Pons (tissue), 1 donor: ENCODE results near the gene KRT14.
A peak's percentile ranks its signal among the peaks of the same experiment; 100 is the strongest.
"Not testable (repeated sequence)": the region's sequence is repeated elsewhere in the genome, so short reads cannot be mapped to it uniquely, and the experiment has no call there.

Experiments
- DNase-seq: peaks from one replicate; pipeline ENCODE4 v3.0.0-alpha.2; 2016; ENCODE audit warnings: low spot score

Gene KRT14

DNA sequence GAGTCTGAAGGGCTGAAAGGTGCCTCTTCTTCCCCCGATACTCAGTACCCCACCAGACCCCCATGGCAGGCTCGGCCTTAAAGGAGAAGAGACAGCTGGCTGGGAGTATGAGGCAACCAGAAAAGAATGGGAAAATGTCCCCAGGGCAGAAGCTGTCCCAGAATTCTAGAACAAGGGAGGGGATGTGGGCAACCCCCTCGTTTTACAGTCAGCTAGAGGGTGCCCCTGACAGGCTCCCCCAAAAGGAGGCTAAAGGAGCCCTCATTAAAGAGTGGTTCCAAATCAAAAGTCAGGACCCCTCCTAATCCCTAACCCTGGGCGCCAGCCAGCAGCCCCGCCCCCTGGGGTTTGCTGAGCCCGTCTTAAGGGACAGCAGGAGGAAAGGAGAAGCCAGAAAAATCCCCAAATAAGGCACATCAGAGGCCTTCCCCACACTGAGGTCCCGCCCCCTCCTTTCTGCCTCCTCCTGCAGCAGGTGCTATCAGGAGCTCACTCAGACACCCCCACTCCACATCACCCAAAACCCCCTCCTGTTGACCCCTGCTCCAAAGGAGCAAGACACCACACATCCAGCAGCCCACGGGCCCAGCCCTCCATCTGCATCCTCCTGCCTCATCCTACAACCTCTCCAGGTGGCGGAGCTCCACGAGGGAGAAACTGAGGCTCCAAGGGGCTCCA, 36.6 kb upstream of the KRT14 start:
- DNase-seq: not testable (repeated sequence)

DNA sequence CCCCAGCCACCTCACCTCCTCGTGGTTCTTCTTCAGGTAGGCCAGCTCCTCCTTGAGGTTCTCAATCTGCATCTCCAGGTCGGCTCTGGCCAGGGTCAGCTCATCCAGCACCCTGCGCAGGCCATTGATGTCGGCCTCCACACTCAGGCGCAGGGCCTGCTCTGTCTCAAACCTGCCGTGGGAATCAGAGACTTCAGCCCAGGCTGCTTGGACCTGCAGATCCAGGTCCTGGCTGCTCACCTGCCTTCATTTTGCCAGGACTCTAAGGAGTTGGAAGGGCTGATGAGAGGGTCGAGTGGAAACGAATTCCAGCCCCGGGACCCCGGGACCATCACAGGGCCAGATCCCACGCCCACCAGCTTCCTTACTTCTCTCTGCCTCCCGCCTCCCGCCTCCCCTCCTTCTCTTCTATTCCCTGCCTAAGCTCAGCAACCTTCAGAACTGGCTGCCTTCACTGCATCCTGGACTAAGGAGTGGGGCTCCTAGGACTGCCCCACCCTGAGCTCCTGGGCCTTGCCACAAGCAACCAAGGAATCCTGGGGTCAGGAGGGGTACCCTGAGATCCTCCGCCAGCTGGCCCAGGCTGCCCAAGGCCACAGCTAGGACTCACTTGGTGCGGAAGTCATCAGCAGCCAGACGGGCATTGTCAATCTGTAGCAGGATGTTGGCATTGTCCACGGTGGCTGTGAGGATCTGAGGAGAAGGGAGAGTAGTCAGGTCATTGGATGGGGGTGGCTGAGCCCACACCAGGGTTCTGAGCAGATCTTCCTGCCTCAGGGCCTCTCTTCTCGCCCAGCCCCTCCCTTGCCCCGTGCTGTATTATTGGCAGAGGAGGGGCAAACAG, 35.9 kb upstream of the KRT14 start:
- not testable (repeated sequence) for DNase-seq

DNA sequence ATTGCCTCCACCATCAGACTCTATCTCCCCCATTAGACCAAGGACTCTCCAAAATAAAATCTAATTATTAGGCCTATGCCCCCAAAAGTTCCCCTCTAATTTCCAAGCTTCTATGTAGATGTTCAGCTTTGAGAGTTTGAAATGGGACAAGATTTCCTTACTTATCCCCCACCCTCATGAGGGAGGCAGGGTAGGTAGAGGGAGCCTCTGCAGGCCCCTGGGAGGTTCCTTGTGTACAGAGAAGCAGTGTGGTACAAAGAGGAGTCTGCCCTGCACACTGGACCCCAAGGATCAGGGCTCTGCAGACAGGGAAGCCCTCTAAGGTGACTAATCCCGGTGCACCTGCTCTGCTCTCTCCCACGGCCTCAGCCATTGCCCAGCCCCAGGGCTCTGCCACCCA, 35.2 kb upstream of the KRT14 start:
- no peak for DNase-seq

DNA sequence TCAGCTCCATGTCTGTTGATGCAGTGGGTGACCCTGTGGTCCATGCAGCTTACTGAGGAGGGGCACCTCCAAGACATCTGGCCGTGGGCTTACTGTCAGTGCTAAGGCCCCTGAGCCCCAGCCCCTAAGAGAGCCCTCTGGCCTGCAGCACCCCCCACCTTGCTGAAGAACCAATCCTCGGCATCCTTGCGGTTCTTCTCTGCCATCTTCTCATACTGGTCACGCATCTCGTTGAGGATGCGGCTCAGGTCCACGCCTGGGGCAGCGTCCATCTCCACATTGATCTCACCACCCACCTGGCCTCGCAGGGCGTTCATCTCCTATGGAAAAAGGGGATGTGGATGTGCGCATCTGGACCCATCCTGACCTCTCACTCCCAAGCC, 34.7 kb upstream of the KRT14 start:
- not testable (repeated sequence) for DNase-seq

DNA sequence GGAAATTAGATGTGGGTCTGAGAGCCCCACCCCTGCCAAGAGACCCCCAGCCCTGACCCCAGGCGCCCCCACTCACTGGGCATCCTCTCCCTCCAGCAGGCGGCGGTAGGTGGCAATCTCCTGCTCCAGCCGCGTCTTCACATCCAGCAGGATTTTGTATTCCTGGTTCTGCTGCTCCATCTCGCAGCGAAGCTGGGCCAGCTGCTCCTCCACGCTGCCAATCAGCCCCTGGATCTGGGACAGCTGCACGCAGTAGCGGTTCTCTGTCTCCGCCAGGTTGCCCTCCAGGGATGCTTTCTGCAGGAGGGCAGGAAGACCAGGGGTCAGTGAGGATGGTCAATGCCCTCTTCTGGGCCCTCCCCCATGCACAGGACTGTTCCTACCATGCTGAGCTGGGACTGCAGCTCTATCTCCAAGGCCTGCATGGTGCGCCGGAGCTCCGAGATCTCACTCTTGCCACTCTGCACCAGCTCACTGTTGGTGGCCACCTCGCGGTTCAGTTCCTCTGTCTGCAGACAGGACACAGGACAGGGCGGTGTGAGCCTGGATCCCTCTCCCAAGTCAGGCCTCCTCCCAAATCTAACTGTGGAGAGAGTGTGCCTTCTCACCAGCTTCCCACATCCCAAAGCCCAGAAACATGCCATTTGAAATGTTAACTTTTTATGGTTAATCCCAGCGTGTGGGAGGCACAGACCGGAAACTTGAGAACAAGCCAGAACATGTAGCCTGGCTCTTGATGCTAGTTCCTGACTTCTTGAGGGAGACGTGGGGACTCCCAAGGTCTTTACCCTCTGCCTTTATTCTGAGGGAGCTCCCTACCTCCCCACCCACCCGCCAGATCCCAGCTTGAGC, 34.1 kb upstream of the KRT14 start:
- no peak for DNase-seq

DNA sequence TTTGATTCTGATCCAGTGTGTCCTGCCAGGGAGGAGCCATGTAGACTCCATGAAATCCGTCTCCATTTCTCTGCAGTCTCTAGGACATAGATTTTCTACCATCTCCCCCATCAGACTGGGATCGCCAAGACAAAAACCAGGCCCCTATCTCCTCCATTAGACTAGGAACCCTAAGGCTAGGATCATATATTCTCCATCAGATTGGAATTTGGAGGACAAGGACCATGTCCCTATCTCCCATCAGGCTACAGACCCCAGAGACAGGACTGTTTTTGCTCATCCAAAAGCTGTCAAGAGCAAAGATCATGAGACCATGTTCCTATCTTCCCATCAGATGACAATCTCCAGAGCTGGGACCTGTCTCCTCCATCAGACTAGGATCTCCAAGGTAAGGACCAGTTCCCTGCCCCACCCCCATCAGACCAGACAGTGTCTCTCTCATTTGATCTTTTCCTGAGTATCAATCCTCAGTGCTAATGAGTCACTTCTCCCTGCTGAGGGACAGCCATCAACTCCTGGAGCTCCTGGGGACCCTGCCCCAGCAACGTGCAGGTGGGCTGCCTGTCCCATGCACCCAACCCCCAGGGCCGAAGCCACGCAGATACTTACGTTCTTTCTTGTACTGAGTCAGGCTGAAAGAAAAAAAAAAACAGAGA, 33.4 kb upstream of the KRT14 start:
- not testable (repeated sequence) for DNase-seq

DNA sequence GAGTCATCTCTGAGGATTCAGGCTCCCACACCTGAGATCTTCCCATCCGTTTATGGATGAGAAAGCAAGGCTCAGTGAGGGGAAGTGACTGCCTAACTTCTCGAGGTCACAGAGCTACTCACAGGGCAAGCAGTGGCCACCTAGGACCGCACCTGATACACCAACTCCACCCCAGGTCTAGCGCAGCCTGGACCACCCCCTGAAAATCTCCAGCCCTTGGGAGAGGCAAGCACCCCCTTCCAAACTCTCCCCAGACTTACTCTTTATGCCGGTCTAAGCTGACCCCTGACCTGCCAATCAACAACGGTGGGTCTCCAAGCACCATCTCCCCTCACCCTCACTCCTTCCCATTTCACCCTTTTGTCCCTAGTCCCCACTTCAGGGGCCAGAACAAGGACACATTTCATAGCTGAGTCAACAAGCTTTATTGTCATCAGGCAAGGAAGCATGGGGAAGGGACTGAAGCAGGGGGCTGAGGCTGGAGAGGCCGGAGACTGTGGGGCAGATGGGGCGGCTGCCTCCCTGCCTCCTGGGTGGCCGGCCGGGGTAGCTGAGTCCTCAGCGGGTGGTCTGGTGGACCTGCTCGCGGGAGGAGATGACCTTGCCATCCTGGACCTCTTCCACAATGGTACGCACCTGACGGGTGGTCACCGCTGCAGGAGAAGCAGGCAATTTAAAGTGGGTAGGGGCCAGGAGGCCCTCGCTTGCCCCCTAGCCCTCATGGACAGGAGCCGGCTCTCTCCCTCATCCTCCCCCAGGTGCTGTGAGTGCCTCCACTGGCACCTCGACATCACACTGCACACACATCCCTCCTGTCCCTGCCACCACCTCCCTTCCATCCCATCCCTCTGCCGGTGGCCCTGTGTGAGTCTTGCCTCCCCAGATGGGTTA, 32.6 kb upstream of the KRT14 start:
- no peak for DNase-seq

DNA sequence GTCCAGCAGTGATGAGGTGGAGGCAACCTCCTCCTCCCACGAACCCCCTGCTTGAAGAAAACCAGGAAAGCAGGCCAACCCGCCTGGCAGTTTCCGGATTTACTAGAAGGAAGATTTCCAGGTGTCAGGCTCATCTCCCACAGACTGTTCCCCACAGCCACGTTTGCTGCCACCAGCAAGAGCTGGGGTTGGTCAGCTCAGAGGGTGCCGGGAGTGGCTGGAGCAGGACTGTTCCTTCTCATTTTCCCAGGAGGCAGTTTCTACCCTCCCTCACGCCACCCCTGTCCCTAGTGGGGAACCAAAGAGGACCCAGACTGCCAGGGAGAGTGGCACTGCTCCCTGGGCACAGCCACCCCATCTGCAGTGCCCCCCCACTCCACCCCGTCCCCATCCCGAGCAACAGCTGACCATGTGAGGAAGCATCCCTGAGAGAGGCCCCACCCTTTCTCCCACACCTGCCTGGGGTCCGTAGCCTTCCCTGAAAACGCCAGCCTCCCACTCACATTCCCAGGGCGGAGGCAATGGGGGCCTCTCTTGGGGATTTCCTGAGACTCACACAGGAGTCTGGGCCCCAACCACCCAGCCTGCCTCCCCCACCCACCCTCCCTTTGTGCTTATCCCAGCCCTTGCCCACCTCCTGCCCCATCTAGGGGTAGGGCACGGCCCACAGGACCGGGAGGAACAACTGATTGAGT, 31.8 kb upstream of the KRT14 start:
- DNase-seq: no peak

DNA sequence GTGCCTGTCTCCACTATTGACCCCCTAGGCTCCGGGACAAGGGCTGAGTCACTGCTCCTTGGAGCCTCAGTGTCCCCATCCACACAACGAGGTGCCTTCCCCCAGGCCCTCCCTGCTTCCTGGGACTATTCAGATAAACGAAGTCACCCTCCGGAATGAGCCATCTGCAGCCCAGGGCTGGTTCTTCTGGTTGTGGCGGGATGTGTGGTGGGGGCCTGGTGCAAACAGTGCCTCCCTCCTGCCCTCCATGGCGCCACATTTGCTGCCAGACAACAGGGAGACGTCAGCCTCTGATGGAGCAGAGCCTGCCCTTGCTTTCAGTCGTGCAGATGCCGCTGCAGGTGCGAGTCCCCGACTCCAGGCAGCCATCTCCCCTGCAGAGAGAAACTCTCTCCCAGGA, 31.0 kb upstream of the KRT14 start:
- no peak for DNase-seq

DNA sequence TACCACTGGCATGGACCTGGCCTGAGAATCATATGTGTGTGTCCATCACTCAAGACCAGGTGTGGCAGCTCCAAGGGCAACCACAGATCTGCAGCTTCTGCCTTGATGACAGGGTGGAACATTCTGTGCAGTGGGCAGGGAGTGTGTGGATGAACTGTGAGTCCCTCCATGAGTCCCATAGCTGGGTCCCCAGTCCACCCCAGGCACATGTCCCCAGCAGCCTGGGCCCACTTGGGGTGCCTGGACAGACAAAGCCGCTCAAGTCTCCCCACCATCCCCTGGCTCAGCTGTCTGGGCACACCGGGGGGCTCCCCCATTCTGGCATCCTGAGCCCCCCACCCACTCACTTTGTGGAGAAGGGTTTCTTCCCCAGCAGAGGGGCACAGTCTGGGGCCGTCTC, 30.4 kb upstream of the KRT14 start:
- no peak for DNase-seq

DNA sequence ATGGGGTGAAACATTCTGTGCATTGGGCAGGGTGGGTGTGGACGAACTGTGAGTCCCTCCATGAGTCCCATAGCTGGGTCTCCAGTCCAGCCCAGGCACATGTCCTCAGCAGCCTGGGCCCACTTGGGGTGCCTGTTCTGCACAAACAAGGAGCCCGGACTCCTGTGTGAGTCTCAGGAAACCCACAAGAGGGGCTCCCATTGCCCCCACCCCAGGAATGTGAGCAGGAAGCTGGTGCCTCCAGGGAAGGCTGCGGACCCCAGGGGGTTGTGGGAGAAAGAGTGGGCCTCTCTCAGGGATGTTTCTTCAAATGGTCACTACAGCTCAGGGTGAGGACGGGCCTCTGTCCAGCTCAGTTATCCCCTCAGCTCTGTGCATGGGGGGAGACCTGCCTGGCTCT, 29.8 kb upstream of the KRT14 start:
- DNase-seq: not testable (repeated sequence)

DNA sequence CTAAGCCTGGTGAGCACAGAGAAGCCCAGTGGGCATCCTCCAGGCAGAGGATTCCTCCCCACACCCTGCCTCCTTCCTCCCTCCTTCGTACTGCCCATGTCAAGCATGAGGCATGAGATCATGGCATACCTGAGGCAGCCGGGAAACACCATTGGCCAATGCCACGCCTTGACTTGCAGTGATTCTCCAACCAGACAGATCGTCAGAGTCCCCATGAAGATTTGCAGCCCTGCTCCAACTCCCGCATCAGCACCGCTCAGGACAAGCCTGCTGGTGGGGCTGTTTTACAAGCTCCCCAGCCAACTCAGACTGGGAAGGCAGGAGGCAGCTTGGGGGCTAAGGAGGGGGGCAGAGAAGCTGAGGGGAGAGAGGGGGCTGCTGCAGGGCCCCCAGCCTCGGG, 28.8 kb upstream of the KRT14 start:
- DNase-seq: no peak

DNA sequence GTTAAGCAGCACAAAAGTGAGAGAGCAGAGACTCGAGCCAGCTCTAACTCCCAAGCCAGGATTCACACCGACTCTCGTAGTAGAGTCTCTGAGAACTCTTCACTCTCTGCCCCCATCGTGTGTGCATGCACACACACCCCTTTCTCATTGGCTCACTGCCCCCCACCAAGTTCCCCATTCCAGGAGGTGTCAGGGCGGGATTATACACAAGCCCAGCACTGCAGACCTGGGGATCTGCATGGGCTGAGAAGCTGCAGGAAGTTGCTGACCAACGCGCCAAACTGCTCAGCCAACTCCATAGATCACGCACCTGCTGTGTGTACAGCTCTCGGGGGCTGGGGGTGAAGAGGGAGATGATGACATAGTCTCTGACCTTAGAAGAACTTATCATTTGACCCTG, 28.1 kb upstream of the KRT14 start:
- peak; percentile 2 for DNase-seq

DNA sequence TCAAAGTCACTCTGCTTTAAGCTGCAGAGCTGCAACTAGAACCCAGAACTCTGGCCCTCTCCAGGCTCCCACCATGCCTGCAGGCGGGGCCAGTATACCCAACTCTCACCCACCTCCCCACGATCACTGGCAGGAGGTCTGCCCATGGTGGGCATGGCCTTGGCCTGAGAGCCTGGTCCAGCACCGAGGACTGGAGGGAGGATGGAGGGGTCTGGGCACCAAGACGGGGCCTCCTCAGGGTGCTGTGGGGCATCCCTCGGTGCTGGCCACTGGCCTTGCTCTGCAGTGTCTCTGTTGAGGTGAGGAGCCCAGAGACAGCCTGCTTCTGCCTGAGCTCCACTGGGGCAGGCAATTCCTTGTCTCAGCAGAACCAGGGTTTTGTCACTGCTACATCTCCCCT, 27.4 kb upstream of the KRT14 start:
- DNase-seq: no peak

DNA sequence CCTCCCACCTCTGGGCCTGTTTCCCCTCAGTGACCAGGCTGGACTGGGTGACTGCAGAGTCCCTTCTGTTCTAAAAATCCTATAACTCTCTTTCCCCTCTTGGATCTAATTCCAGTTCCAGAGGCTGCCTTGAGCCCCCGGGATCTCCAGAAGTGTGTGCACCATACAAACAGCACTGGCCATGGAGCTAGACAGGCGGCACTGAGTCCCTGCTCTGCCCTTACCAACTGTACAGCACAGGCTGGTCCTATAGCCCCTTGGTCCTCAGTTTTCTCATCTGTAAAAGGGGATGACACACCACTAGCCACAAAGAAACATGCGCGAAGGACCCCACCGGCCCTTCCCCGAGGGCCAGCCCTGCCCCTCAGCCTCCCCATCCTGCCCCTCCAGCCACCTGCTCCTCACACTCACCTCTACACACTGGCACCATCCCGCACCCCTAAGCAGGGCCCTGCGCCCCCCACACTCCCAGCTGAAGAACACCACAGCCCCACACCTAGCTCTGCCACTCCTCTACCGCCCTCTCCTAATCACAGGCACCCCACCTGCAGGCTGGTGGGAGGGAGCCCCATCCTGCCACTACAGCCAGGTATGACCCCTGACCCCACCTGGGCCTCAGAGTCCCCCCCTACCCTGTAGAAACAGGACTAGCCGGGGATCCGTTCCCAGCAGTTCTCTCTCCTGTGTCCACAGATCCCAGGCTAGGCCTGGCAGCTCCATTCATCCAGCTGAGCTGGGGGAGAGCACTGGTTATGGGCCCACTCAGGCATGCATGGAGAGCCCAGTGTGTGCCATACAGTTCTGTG, 26.8 kb upstream of the KRT14 start:
- no peak for DNase-seq

DNA sequence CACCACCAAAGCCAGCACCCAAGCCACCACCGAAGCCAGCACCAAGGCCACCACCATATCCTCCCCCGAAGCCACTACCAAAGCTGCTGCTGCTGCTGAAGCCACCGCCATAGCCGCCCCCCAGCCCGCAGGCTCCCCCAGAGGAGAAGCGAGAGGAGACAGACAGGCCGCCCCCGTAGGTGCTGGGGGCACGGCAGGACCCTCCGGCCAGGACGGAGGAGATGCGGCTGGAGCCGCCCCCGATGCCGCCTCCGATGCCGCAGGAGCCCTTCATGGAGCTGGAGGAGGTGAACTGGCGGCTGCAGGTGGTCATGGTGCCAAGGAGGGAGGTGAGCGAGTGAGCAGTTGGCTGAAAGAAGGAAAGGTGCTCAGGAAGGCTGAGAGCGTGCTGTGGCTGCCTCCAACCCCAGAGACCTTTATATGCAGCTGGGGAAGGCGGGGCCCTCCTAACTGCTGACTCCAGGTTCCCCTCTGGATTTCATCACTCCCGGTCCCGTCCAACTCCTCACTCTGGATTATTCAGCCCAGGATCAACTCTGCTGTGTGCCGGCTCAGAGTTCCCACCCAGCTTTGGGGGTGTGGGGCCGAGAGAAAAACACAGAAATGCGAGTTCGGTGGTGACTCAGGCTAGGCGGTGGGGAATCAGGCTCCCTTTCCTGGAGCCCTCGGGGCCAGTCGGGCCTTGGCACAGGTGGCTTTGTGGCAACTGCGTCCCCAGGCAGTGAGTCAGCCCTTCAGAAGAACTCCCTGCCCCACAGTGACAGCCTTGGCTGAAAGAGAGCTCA, 25.9 kb upstream of the KRT14 start, which contains the start of gene KRT16:
Gene KRT16 (minus strand): TSS at position 392 of the 785 bp plus-strand sequence. CDS start 79 bp downstream, at position 313.
- DNase-seq: not testable (repeated sequence)

DNA sequence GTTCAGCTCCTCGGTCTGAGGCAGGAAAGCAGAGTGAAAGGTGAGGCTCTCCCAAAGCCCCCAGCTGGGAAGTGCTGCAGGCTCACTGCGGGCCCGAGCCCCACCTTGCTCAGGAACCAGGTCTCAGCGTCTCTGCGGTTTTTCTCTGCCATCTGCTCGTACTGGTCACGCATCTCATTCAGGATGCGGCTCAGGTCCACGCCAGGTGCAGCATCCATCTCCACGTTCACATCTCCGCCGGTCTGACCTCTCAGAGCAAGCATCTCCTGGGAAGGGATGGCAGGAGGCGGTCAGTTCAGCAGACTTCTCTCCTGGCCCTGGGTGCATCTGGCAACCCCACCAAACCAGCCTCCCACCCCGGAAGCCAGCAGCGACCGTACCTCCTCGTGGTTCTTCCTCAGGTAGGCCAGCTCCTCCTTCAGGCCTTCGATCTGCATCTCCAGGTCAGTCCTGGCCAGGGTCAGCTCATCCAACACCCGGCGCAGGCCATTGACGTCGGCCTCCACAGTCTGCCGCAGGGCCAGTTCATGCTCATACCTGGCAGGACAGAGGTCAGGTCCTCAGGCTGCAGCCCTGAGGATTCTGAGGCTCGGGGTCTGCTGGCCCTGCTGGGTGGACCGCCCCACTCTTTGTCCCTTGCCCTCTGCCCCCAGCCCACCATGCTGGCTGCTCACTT, 24.4 kb upstream of the KRT14 start:
- no peak for DNase-seq

DNA sequence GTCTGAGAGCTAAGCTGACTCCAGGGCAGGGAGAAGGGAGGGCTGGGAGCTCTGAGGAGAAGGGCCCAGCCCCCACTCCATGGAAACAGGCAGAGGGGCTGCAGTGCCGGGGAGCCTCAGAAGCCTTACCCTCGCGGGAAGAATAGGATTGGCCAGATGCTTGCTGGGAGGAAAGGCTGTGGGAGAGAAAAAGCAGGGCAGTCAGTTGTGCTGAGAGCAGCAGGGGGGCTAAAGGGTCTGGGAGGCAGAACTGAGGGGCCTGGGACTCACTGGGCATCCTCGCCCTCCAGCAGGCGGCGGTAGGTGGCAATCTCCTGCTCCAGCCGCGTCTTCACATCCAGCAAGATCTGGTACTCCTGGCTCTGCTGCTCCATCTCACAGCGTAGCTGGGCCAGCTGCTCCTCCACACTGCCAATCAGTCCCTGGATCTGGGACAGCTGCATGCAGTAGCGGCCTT, 23.4 kb upstream of the KRT14 start:
- DNase-seq: not testable (repeated sequence)
